Nephron (organoid): ENCODE measurements around the gene DDX60.
"Not testable (repeated sequence)": the region's sequence is repeated elsewhere in the genome, so short reads cannot be mapped to it uniquely, and the experiment has no call there.

Source experiments
- H3K27ac Mint-ChIP-seq, 3 experiments: 2 replicates each; pipeline ENCODE4 v1.8.0; 2020; ENCODE audit warnings: mixed read lengths in 3 of 3, mild to moderate bottlenecking in 2 of 3, moderate library complexity in 1 of 3
- H3K27me3 Mint-ChIP-seq: 2 replicates; pipeline ENCODE4 v1.8.0; 2021; ENCODE audit warnings: low read depth, mild to moderate bottlenecking, moderate library complexity, mixed read lengths
- H3K36me3 Mint-ChIP-seq: 2 replicates; pipeline ENCODE4 v1.8.0; 2020; ENCODE audit warnings: low read depth, mixed read lengths
- H3K4me1 Mint-ChIP-seq: 2 replicates; pipeline ENCODE4 v1.8.0; 2020; ENCODE audit warnings: mixed read lengths
- H3K4me3 Mint-ChIP-seq, 3 experiments: 2 replicates each; pipeline ENCODE4 v1.8.0; 2020; ENCODE audit warnings: mild to moderate bottlenecking in 3 of 3, mixed read lengths in 3 of 3, moderate library complexity in 2 of 3
- H3K9me3 Mint-ChIP-seq: 2 replicates; pipeline ENCODE4 v1.8.0; 2020; ENCODE audit warnings: mixed read lengths
- TF ChIP-seq, protein P1 (sequence below), 3 experiments: fragments of 200-600 bp; sonication (generic); IDR thresholded peaks; one replicate each; pipeline ENCODE4 v1.5.0; 2021; ENCODE audit warnings: antibody characterized with exemption in 3 of 3; ENCODE audit not compliant: unreplicated experiment in 3 of 3

DDX60 gene

GRCh38 chr4:168306476-168306875 is 12.1 kb downstream of the DDX60 start:
- H3K27ac Mint-ChIP-seq: no peak overlapping the region
- no peak overlapping the region for H3K4me3 Mint-ChIP-seq
- TF ChIP-seq, protein P1, sequence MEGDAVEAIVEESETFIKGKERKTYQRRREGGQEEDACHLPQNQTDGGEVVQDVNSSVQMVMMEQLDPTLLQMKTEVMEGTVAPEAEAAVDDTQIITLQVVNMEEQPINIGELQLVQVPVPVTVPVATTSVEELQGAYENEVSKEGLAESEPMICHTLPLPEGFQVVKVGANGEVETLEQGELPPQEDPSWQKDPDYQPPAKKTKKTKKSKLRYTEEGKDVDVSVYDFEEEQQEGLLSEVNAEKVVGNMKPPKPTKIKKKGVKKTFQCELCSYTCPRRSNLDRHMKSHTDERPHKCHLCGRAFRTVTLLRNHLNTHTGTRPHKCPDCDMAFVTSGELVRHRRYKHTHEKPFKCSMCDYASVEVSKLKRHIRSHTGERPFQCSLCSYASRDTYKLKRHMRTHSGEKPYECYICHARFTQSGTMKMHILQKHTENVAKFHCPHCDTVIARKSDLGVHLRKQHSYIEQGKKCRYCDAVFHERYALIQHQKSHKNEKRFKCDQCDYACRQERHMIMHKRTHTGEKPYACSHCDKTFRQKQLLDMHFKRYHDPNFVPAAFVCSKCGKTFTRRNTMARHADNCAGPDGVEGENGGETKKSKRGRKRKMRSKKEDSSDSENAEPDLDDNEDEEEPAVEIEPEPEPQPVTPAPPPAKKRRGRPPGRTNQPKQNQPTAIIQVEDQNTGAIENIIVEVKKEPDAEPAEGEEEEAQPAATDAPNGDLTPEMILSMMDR (IDR thresholded peaks at IDR 0.05; ENCODE audit: unreplicated experiment in 3 of 3): no peak
- H3K36me3 Mint-ChIP-seq: peaks cover 3% of the 10 kb centered on the region
- H3K9me3 Mint-ChIP-seq: no peaks in the 10 kb centered on the region
- peaks cover 8% of the 10 kb centered on the region for H3K4me1 Mint-ChIP-seq
- no peaks in the 10 kb centered on the region for H3K27me3 Mint-ChIP-seq

- Mint-ChIP-seq H3K27ac (no peak overlapping the region), H3K4me1 (peaks cover 8% of the 10 kb centered on the region), H3K9me3 (no peaks in the 10 kb centered on the region), H3K4me3 (no peak overlapping the region), H3K36me3 (peaks cover 4% of the 10 kb centered on the region), H3K27me3 (no peaks in the 10 kb centered on the region)
- TF ChIP-seq, protein P1 (IDR thresholded peaks at IDR 0.05; ENCODE audit: unreplicated experiment in 3 of 3): no peak
Measured at GRCh38 chr4:168304744-168305459, 13.7 kb downstream of the DDX60 start.

DNA sequence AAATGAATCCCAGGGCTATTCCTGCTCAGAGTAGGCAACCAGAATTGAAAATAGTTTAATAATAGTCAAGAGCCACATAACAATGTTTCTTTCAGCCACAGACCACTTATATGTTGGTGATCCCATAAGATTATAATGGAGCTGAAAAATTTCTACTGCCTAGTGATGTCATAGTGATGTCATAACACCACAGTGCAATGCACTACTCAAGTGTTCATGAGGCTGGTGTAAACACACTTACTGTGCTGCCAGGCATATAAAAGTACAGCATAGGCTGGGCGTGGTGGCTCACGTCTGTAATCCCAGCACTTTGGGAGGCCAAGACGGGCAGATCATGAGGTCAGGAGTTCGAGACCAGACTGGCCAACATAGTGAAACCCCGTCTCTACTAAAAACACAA is 15.1 kb downstream of the DDX60 start:
- not testable (repeated sequence) for H3K9me3 Mint-ChIP-seq, H3K4me3 Mint-ChIP-seq, H3K27ac Mint-ChIP-seq, H3K27me3 Mint-ChIP-seq, H3K36me3 Mint-ChIP-seq, H3K4me1 Mint-ChIP-seq

- TF ChIP-seq, protein P1 (IDR thresholded peaks at IDR 0.05; ENCODE audit: unreplicated experiment in 3 of 3): no peak
- Mint-ChIP-seq H3K36me3 (peaks cover 3% of the 10 kb centered on the region), H3K4me1 (no peaks in the 10 kb centered on the region), H3K9me3 (peaks cover 3% of the 10 kb centered on the region), H3K4me3 (no peak overlapping the region), H3K27me3 (no peaks in the 10 kb centered on the region), H3K27ac (no peak overlapping the region)
Measured at GRCh38 chr4:168293386-168293975, 25.1 kb downstream of the DDX60 start.

DNA sequence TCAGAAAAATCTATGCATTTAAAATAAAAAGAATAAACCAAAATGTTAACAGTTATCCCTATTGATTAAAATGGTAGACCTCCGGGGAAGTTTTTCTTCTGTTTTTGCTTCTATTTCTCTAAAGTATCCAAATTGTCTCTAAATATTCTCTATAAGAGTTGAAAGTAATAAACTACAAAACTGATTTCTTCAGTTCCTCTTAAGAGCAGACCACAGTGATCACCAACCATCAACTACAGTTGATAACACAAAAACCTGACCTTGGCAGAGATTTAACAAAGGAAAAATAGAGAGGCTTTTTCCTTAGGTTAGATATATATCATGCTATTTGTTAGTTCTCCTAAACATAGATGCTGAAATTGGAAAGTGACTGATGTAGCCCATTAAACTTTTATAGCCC is 27.3 kb downstream of the DDX60 start:
- no peak overlapping the region for H3K27ac Mint-ChIP-seq
- H3K36me3 Mint-ChIP-seq: peaks cover 3% of the 10 kb centered on the region
- peaks cover 3% of the 10 kb centered on the region for H3K9me3 Mint-ChIP-seq
- H3K27me3 Mint-ChIP-seq: no peaks in the 10 kb centered on the region
- no peaks in the 10 kb centered on the region for H3K4me1 Mint-ChIP-seq
- no peak overlapping the region for H3K4me3 Mint-ChIP-seq
- TF ChIP-seq, protein P1 (IDR thresholded peaks at IDR 0.05; ENCODE audit: unreplicated experiment in 3 of 3): no peak

DNA sequence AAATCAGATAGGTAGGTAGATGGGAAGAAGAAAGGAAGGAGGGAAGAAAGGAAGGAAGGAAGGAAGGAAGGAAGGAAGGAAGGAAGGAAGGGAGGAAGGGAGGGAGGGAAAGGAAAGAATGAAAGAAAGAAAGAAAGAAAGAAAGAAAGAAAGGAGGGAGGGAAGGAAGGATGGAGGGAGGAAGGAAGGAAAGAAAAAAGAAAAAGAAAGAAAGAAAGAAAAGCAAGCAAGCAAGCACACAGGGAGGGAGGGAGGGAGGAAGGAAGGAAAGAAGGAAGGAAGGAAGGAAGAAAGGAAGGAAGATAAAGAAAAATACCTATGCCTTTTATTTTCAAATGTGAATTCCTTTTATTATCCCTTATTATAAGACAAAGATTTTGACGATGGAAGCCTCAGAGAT is 32.7 kb downstream of the DDX60 start:
- not testable (repeated sequence) for H3K4me3 Mint-ChIP-seq, H3K36me3 Mint-ChIP-seq

GRCh38 chr4:168279556-168279955 is 39.0 kb downstream of the DDX60 start:
- H3K9me3 Mint-ChIP-seq: no peaks in the 10 kb centered on the region
- H3K27ac Mint-ChIP-seq: no peak overlapping the region
- H3K27me3 Mint-ChIP-seq: no peaks in the 10 kb centered on the region
- no peaks in the 10 kb centered on the region for H3K4me1 Mint-ChIP-seq
- H3K4me3 Mint-ChIP-seq: no peak overlapping the region
- peaks cover 10% of the 10 kb centered on the region for H3K36me3 Mint-ChIP-seq
- TF ChIP-seq, protein P1 (IDR thresholded peaks at IDR 0.05; ENCODE audit: unreplicated experiment in 3 of 3): no peak

More for the DNA sequence above, 32.7 kb downstream of the DDX60 start:
- H3K9me3 Mint-ChIP-seq, H3K4me1 Mint-ChIP-seq, H3K27ac Mint-ChIP-seq, H3K27me3 Mint-ChIP-seq: not testable (repeated sequence)
